SK-N-SH treated with all-trans-retinoic acid at 6 μM for 48 hours (cell line): ENCODE measurements around the gene TNC.

Experiments
- ARNTL ChIP-seq: fragments of 450-650 bp; formaldehyde crosslinking; IDR thresholded peaks from 2 replicates; pipeline ENCODE4 v1.5.0; 2020; ENCODE audit warnings: low read depth, mild to moderate bottlenecking, moderate library complexity, borderline replicate concordance
- BACH2 ChIP-seq: fragments of 250-450 bp; sonication (Bioruptor Pico); IDR thresholded peaks from 2 replicates; pipeline ENCODE4 v1.9.0; 2021; ENCODE audit warnings: mild to moderate bottlenecking, borderline replicate concordance
- ISL1 ChIP-seq: fragments of 250-450 bp; sonication (Bioruptor Pico); IDR thresholded peaks from 2 replicates; pipeline ENCODE4 v2.1.2; 2022; ENCODE audit warnings: mild to moderate bottlenecking, moderate library complexity
- POU6F1 ChIP-seq: fragments of 250-450 bp; sonication (Bioruptor Pico); IDR thresholded peaks from 2 replicates; pipeline ENCODE4 v1.8.0; 2021; ENCODE audit warnings: low read depth, mild to moderate bottlenecking, moderate library complexity, borderline replicate concordance
- SNAI2 ChIP-seq: fragments of 250-450 bp; sonication (Bioruptor Pico); IDR thresholded peaks from 2 replicates; pipeline ENCODE4 v1.5.0; 2020; ENCODE audit warnings: mild to moderate bottlenecking, moderate library complexity
- TCF4 ChIP-seq: fragments of 250-450 bp; sonication (Bioruptor Pico); IDR thresholded peaks from 2 replicates; pipeline ENCODE4 v1.8.0; 2021; ENCODE audit warnings: mild to moderate bottlenecking, moderate library complexity, borderline replicate concordance
- TOX ChIP-seq: fragments of 250-450 bp; sonication (Bioruptor Pico); IDR thresholded peaks from 2 replicates; pipeline ENCODE4 v1.8.0; 2021; ENCODE audit warnings: mild to moderate bottlenecking, moderate library complexity, borderline replicate concordance
- ZFP3 ChIP-seq: fragments of 250-450 bp; sonication (Bioruptor Pico); IDR thresholded peaks from 2 replicates; pipeline ENCODE4 v1.5.0; 2020; ENCODE audit warnings: mild to moderate bottlenecking, moderate library complexity
- ZFP30 ChIP-seq: fragments of 450-650 bp; formaldehyde crosslinking; IDR thresholded peaks from 2 replicates; pipeline ENCODE4 v1.5.0; 2022; ENCODE audit warnings: mild to moderate bottlenecking, moderate library complexity
- ZNF565 ChIP-seq: fragments of 450-650 bp; formaldehyde crosslinking; conservative IDR thresholded peaks from 2 replicates; pipeline ENCODE4 v1.5.0; 2020; ENCODE audit warnings: low read depth, mild to moderate bottlenecking, moderate library complexity
- ZNF8 ChIP-seq: fragments of 450-650 bp; formaldehyde crosslinking; IDR thresholded peaks from 2 replicates; pipeline ENCODE4 v1.5.0; 2020; ENCODE audit warnings: mild to moderate bottlenecking, moderate library complexity
- TF ChIP-seq, protein P1 (sequence below): fragments of 250-450 bp; sonication (Bioruptor Pico); IDR thresholded peaks from 2 replicates; pipeline ENCODE4 v1.5.0; 2020; ENCODE audit warnings: mild to moderate bottlenecking, moderate library complexity
- TF ChIP-seq, protein P2 (sequence below): fragments of 250-450 bp; sonication (Bioruptor Pico); IDR thresholded peaks from 2 replicates; pipeline ENCODE4 v1.8.0; 2020; ENCODE audit warnings: mild to moderate bottlenecking, moderate library complexity, borderline replicate concordance

- TF ChIP-seq ISL1 (no peak), ARNTL (CRISPR knock-in tag) (no peak), BACH2 (CRISPR knock-in tag) (no peak), TOX (no peak), POU6F1 (CRISPR knock-in tag) (no peak), ZNF8 (no peak), ZFP30 (CRISPR knock-in tag) (no peak), ZFP3 (CRISPR knock-in tag) (no peak), ZNF565 (CRISPR knock-in tag) (no peak), SNAI2 (CRISPR knock-in tag) (no peak), TCF4 (CRISPR knock-in tag) (no peak)
- TF ChIP-seq, protein P1, sequence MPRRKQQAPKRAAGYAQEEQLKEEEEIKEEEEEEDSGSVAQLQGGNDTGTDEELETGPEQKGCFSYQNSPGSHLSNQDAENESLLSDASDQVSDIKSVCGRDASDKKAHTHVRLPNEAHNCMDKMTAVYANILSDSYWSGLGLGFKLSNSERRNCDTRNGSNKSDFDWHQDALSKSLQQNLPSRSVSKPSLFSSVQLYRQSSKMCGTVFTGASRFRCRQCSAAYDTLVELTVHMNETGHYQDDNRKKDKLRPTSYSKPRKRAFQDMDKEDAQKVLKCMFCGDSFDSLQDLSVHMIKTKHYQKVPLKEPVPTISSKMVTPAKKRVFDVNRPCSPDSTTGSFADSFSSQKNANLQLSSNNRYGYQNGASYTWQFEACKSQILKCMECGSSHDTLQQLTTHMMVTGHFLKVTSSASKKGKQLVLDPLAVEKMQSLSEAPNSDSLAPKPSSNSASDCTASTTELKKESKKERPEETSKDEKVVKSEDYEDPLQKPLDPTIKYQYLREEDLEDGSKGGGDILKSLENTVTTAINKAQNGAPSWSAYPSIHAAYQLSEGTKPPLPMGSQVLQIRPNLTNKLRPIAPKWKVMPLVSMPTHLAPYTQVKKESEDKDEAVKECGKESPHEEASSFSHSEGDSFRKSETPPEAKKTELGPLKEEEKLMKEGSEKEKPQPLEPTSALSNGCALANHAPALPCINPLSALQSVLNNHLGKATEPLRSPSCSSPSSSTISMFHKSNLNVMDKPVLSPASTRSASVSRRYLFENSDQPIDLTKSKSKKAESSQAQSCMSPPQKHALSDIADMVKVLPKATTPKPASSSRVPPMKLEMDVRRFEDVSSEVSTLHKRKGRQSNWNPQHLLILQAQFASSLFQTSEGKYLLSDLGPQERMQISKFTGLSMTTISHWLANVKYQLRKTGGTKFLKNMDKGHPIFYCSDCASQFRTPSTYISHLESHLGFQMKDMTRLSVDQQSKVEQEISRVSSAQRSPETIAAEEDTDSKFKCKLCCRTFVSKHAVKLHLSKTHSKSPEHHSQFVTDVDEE (CRISPR knock-in tag) = no peak
- TF ChIP-seq, protein P2, sequence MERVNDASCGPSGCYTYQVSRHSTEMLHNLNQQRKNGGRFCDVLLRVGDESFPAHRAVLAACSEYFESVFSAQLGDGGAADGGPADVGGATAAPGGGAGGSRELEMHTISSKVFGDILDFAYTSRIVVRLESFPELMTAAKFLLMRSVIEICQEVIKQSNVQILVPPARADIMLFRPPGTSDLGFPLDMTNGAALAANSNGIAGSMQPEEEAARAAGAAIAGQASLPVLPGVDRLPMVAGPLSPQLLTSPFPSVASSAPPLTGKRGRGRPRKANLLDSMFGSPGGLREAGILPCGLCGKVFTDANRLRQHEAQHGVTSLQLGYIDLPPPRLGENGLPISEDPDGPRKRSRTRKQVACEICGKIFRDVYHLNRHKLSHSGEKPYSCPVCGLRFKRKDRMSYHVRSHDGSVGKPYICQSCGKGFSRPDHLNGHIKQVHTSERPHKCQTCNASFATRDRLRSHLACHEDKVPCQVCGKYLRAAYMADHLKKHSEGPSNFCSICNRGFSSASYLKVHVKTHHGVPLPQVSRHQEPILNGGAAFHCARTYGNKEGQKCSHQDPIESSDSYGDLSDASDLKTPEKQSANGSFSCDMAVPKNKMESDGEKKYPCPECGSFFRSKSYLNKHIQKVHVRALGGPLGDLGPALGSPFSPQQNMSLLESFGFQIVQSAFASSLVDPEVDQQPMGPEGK (CRISPR knock-in tag) = no peak
Observed at GRCh38 chr9:115138151-115138550, 20.2 kb upstream of the TNC start.
